ENCODE results near the gene EML4. TPM values are rescaled to one million over a fixed set of nuclear protein-coding genes. Genes with fewer than 3 reads are reported as not detected.

The EML4 gene
- total RNA-seq, 2 experiments from 2014 or later, result 88.0 to 89.7 TPM

- POLR2A ChIA-PET, result no interaction called here
- Mint-ChIP-seq H3K4me3 (no peak overlapping the region), H3K27ac (no peak overlapping the region), H3K36me3 (ENCODE audit: low read depth) (peaks cover 26% of the 10 kb centered on the region), H3K4me1 (ENCODE audit: low read depth) (peaks cover 35% of the 10 kb centered on the region), H3K27me3 (ENCODE audit: low read depth) (no peaks in the 10 kb centered on the region), H3K9me3 (ENCODE audit: insufficient read depth) (no peaks in the 10 kb centered on the region)
- DNase-seq (no peak), ATAC-seq (no peak)
- CTCF ChIA-PET, result interaction anchor here (0.6 to 2.1 kb wide), 3 partner anchors 10 to 281 kb away, joined by 3 to 5 read pairs (median 3); no protein-coding TSS in a partner anchor
Observed at GRCh38 chr2:42190191-42190590, 21.0 kb downstream of the EML4 start.

GRCh38 chr2:42191285-42192009 is 22.3 kb downstream of the EML4 start:
- Mint-ChIP-seq H3K4me1 (ENCODE audit: low read depth) (peaks cover 36% of the 10 kb centered on the region), H3K27ac (no peak overlapping the region), H3K36me3 (ENCODE audit: low read depth) (peaks cover 21% of the 10 kb centered on the region), H3K4me3 (no peak overlapping the region), H3K27me3 (ENCODE audit: low read depth) (no peaks in the 10 kb centered on the region), H3K9me3 (ENCODE audit: insufficient read depth) (no peaks in the 10 kb centered on the region)
- ATAC-seq, result no peak
- ChIA-PET POLR2A (no interaction called here), CTCF (interaction anchor here (0.9 to 2.1 kb wide), 3 partner anchors 12 to 101 kb away, joined by 3 to 5 read pairs (median 3); no protein-coding TSS in a partner anchor)
- no peak for DNase-seq

GRCh38 chr2:42192010-42192373 is 22.8 kb downstream of the EML4 start:
- no peaks in the 10 kb centered on the region for H3K9me3 Mint-ChIP-seq (ENCODE audit: insufficient read depth)
- ChIA-PET POLR2A (no interaction called here), CTCF (interaction anchor here (2.1 kb wide), 1 partner anchor 12 kb away, joined by 5 read pairs; no protein-coding TSS in a partner anchor)
- DNase-seq (no peak), ATAC-seq (no peak)
- no peak overlapping the region for H3K4me3 Mint-ChIP-seq
- H3K27me3 Mint-ChIP-seq (ENCODE audit: low read depth), result no peaks in the 10 kb centered on the region
- H3K36me3 Mint-ChIP-seq (ENCODE audit: low read depth), result peaks cover 17% of the 10 kb centered on the region
- peaks cover 41% of the 10 kb centered on the region for H3K4me1 Mint-ChIP-seq (ENCODE audit: low read depth)
- no peak overlapping the region for H3K27ac Mint-ChIP-seq

- Mint-ChIP-seq H3K36me3 (ENCODE audit: low read depth) (peaks cover 11% of the 10 kb centered on the region), H3K4me3 (no peak overlapping the region), H3K9me3 (ENCODE audit: insufficient read depth) (no peaks in the 10 kb centered on the region), H3K4me1 (ENCODE audit: low read depth) (peaks cover 38% of the 10 kb centered on the region), H3K27ac (peak overlapping the region; percentile 49), H3K27me3 (ENCODE audit: low read depth) (no peaks in the 10 kb centered on the region)
- ATAC-seq, result peak; percentile 34
- ChIA-PET POLR2A (no interaction called here), CTCF (interaction anchor here (2.3 to 4.7 kb wide), 3 partner anchors 97 to 136 kb away, joined by 13 to 70 read pairs (median 54); no protein-coding TSS in a partner anchor)
- DNase-seq, result no peak
Observed at GRCh38 chr2:42192652-42193566, 23.8 kb downstream of the EML4 start.

- Mint-ChIP-seq H3K4me3 (no peak overlapping the region), H3K36me3 (ENCODE audit: low read depth) (peaks cover 18% of the 10 kb centered on the region), H3K27me3 (ENCODE audit: low read depth) (no peaks in the 10 kb centered on the region), H3K27ac (no peak overlapping the region), H3K9me3 (ENCODE audit: insufficient read depth) (no peaks in the 10 kb centered on the region), H3K4me1 (ENCODE audit: low read depth) (peaks cover 46% of the 10 kb centered on the region)
- DNase-seq, result no peak
- ChIA-PET POLR2A (no interaction called here), CTCF (interaction anchor here (1.2 to 4.7 kb wide), 4 partner anchors 45 to 135 kb away, joined by 3 to 70 read pairs (median 34); no protein-coding TSS in a partner anchor)
- ATAC-seq, result no peak
Observed at GRCh38 chr2:42193722-42194187, 24.6 kb downstream of the EML4 start.

- no peaks in the 10 kb centered on the region for H3K27me3 Mint-ChIP-seq (ENCODE audit: low read depth)
- H3K4me3 Mint-ChIP-seq, result no peak overlapping the region
- ATAC-seq, result no peak
- ChIA-PET CTCF (interaction anchor here (1.2 to 4.7 kb wide), 6 partner anchors 44 to 134 kb away, joined by 3 to 70 read pairs (median 16); no protein-coding TSS in a partner anchor), POLR2A (no interaction called here)
- H3K4me1 Mint-ChIP-seq (ENCODE audit: low read depth), result peaks cover 53% of the 10 kb centered on the region
- no peak for DNase-seq
- H3K27ac Mint-ChIP-seq, result no peak overlapping the region
- no peaks in the 10 kb centered on the region for H3K9me3 Mint-ChIP-seq (ENCODE audit: insufficient read depth)
- H3K36me3 Mint-ChIP-seq (ENCODE audit: low read depth), result peaks cover 24% of the 10 kb centered on the region
Observed at GRCh38 chr2:42194428-42194827, 25.3 kb downstream of the EML4 start.

- Mint-ChIP-seq H3K36me3 (ENCODE audit: low read depth) (peaks cover 28% of the 10 kb centered on the region), H3K27me3 (ENCODE audit: low read depth) (no peaks in the 10 kb centered on the region)
- POLR2A ChIA-PET, result no interaction called here
Observed at GRCh38 chr2:42195559-42195958, 26.4 kb downstream of the EML4 start.

GRCh38 chr2:42196070-42196402 is 26.9 kb downstream of the EML4 start:
- ATAC-seq (no peak), DNase-seq (no peak)
- ChIA-PET POLR2A (interaction anchor here (0.6 kb wide), 1 partner anchor 22 kb away, joined by 3 read pairs; no protein-coding TSS in a partner anchor), CTCF (interaction anchor here (0.6 to 4.7 kb wide), 24 partner anchors 8 to 326 kb away, joined by 3 to 70 read pairs (median 6); no protein-coding TSS in a partner anchor)
- no peaks in the 10 kb centered on the region for H3K27me3 Mint-ChIP-seq (ENCODE audit: low read depth)
- H3K36me3 Mint-ChIP-seq (ENCODE audit: low read depth), result peaks cover 28% of the 10 kb centered on the region
- no peak overlapping the region for H3K27ac Mint-ChIP-seq
- H3K4me3 Mint-ChIP-seq, result no peak overlapping the region
- peaks cover 55% of the 10 kb centered on the region for H3K4me1 Mint-ChIP-seq (ENCODE audit: low read depth)
- H3K9me3 Mint-ChIP-seq (ENCODE audit: insufficient read depth), result no peaks in the 10 kb centered on the region

More at GRCh38 chr2:42195559-42195958, 26.4 kb downstream of the EML4 start:
- Mint-ChIP-seq H3K4me3 (no peak overlapping the region), H3K4me1 (ENCODE audit: low read depth) (peaks cover 53% of the 10 kb centered on the region), H3K27ac (no peak overlapping the region), H3K9me3 (ENCODE audit: insufficient read depth) (no peaks in the 10 kb centered on the region)
- no peak for ATAC-seq
- DNase-seq, result no peak
- CTCF ChIA-PET, result interaction anchor here (1.3 to 4.7 kb wide), 12 partner anchors 9 to 106 kb away, joined by 3 to 70 read pairs (median 11); no protein-coding TSS in a partner anchor

GRCh38 chr2:42196403-42197267 is 27.5 kb downstream of the EML4 start:
- DNase-seq, result peak; percentile 60
- H3K9me3 Mint-ChIP-seq (ENCODE audit: insufficient read depth), result no peaks in the 10 kb centered on the region
- H3K4me1 Mint-ChIP-seq (ENCODE audit: low read depth), result peaks cover 52% of the 10 kb centered on the region
- no peaks in the 10 kb centered on the region for H3K27me3 Mint-ChIP-seq (ENCODE audit: low read depth)
- H3K27ac Mint-ChIP-seq, result peak overlapping the region; percentile 35
- POLR2A ChIA-PET, result interaction anchor here (0.6 kb wide), 2 partner anchors 22 to 55 kb away, joined by 3 read pairs; no protein-coding TSS in a partner anchor
- peak; percentile 86 for ATAC-seq
- CTCF ChIA-PET, result interaction anchor here (0.6 to 4.7 kb wide), 24 partner anchors 8 to 327 kb away, joined by 3 to 70 read pairs (median 6); no protein-coding TSS in a partner anchor
- H3K4me3 Mint-ChIP-seq, result no peak overlapping the region
- H3K36me3 Mint-ChIP-seq (ENCODE audit: low read depth), result peaks cover 24% of the 10 kb centered on the region

GRCh38 chr2:42197792-42198191 is 28.6 kb downstream of the EML4 start:
- no peak overlapping the region for H3K27ac Mint-ChIP-seq
- H3K4me3 Mint-ChIP-seq, result no peak overlapping the region
- H3K4me1 Mint-ChIP-seq (ENCODE audit: low read depth), result peaks cover 47% of the 10 kb centered on the region
- no peak for ATAC-seq
- ChIA-PET POLR2A (interaction anchor here (0.6 kb wide), 1 partner anchor 29 kb away, joined by 3 read pairs; no protein-coding TSS in a partner anchor), CTCF (interaction anchor here (2.1 to 2.4 kb wide), 3 partner anchors 27 to 131 kb away, joined by 6 to 9 read pairs (median 8); no protein-coding TSS in a partner anchor)
- no peak for DNase-seq
- no peaks in the 10 kb centered on the region for H3K27me3 Mint-ChIP-seq (ENCODE audit: low read depth)
- H3K36me3 Mint-ChIP-seq (ENCODE audit: low read depth), result peaks cover 24% of the 10 kb centered on the region
- H3K9me3 Mint-ChIP-seq (ENCODE audit: insufficient read depth), result no peaks in the 10 kb centered on the region

- Mint-ChIP-seq H3K4me1 (ENCODE audit: low read depth) (peaks cover 40% of the 10 kb centered on the region), H3K36me3 (ENCODE audit: low read depth) (peaks cover 24% of the 10 kb centered on the region), H3K4me3 (no peak overlapping the region), H3K27me3 (ENCODE audit: low read depth) (no peaks in the 10 kb centered on the region), H3K27ac (peak overlapping the region; percentile 28), H3K9me3 (ENCODE audit: insufficient read depth) (no peaks in the 10 kb centered on the region)
- POLR2A ChIA-PET, result no interaction called here
- DNase-seq (no peak), ATAC-seq (no peak)
- CTCF ChIA-PET, result interaction anchor here (1.2 to 2.4 kb wide), 4 partner anchors 17 to 130 kb away, joined by 3 to 9 read pairs (median 7); no protein-coding TSS in a partner anchor
Observed at GRCh38 chr2:42198466-42198865, 29.3 kb downstream of the EML4 start.

All from activated CD8-positive, alpha-beta T cell treated with anti-CD3 and anti-CD28 coated beads, Interleukin-2, amount 10 ng/mL, durations not matched to agents 7 days and 5 days (primary cell).